Endothelial cell of umbilical vein (primary cell): ENCODE data around the gene POLR1H. TPM values are rescaled to one million over a fixed set of nuclear protein-coding genes. Genes with fewer than 3 reads are reported as not detected.

Experiments used
- BruUV-seq: library from RNA; stranded (reverse); fragments of 400-500 nt; replicated peaks from 2 replicates; lab custom pipeline; 2021; lab: Mats Ljungman, UMichigan
- CTCF ChIA-PET: fragments of 300-600, 350-600 bp; sonication (Branson Sonifier 250); formaldehyde crosslinking; loops from one replicate; lab custom pipeline; 2021; ENCODE audit warnings: antibody characterized with exemption, inconsistent platforms; lab: Charles Lee
- POLR2A ChIA-PET: fragments of 300-600, 350-600 bp; sonication (Branson Sonifier 250); formaldehyde crosslinking; loops from one replicate; lab custom pipeline; 2021; ENCODE audit warnings: antibody characterized with exemption, inconsistent platforms; lab: Charles Lee
- DNase-seq: peaks from one replicate; pipeline ENCODE4 v3.0.0-alpha.2; 2011; ENCODE audit warnings: low read depth, low spot score
- FAIRE-seq: peaks from 2 replicates; lab custom pipeline; 2011; peaks lifted over from hg19 to GRCh38; lab: Jason Lieb, UNC
- H2AFZ ChIP-seq: 2 replicates; pipeline ENCODE4 v1.6.0; 2012; ENCODE audit warnings: low read depth, low read length, control low read depth, inconsistent platforms
- H3K27ac ChIP-seq: 2 replicates; pipeline ENCODE4 v1.5.1; 2011; ENCODE audit warnings: low read depth, mild to moderate bottlenecking, control low read depth, low read length, moderate library complexity; ENCODE audit not compliant: insufficient read depth
- H3K27me3 ChIP-seq, 2 experiments: 2 replicates each; pipeline versions ENCODE4 v1.6.0 to v1.6.1; 2011; ENCODE audit warnings: low read length in 2 of 2, mixed read lengths in 1 of 2; ENCODE audit not compliant: control insufficient read depth in 2 of 2, insufficient read depth in 2 of 2
- H3K36me3 ChIP-seq, 2 experiments: 2 replicates in 1 of 2; 3 replicates in 1 of 2; pipeline ENCODE4 v1.5.1; 2011; ENCODE audit warnings: low read length in 2 of 2, mild to moderate bottlenecking in 1 of 2, moderate library complexity in 1 of 2; ENCODE audit not compliant: control insufficient read depth in 2 of 2, insufficient read depth in 2 of 2; ENCODE audit errors: extremely low read depth in 1 of 2
- H3K4me1 ChIP-seq: 3 replicates; pipeline ENCODE4 v1.5.1; 2011; ENCODE audit warnings: mild to moderate bottlenecking, low read length; ENCODE audit not compliant: control insufficient read depth, insufficient read depth; ENCODE audit errors: extremely low read depth
- H3K4me2 ChIP-seq: 2 replicates; pipeline ENCODE4 v1.6.1; 2011; ENCODE audit warnings: low read length, control low read depth, mixed read lengths; ENCODE audit not compliant: insufficient read depth
- H3K4me3 ChIP-seq, 3 experiments: fragments of 200-600 bp in 1 of 3; sonication (generic), shearing (Covaris generic) in 1 of 3; replicated peaks in 1 of 3; 2 replicates each; pipeline ENCODE4 v1.5.1; 2011 to 2016; ENCODE audit warnings: control low read depth in 3 of 3, low read length in 3 of 3, mild to moderate bottlenecking in 2 of 3, inconsistent platforms in 1 of 3, low read depth in 1 of 3, moderate library complexity in 1 of 3; ENCODE audit not compliant: insufficient read depth in 1 of 3
- H3K79me2 ChIP-seq: 2 replicates; pipeline ENCODE4 v1.6.0; 2012; ENCODE audit warnings: low read length, inconsistent platforms; ENCODE audit not compliant: control insufficient read depth, insufficient read depth
- H3K9ac ChIP-seq: replicated peaks from 2 replicates; pipeline ENCODE3; 2011; ENCODE audit warnings: low read length, control low read depth; ENCODE audit not compliant: insufficient read depth; ENCODE audit errors: extremely low read depth
- H3K9me1 ChIP-seq: replicated peaks from 3 replicates; pipeline ENCODE4 v1.6.0; 2011; ENCODE audit warnings: mild to moderate bottlenecking, low read length; ENCODE audit not compliant: control insufficient read depth, insufficient read depth; ENCODE audit errors: extremely low read depth
- H3K9me3 ChIP-seq: replicated peaks from 2 replicates; pipeline ENCODE4 v1.5.1; 2012; ENCODE audit warnings: low read length, inconsistent platforms; ENCODE audit not compliant: control insufficient read depth, insufficient read depth
- H4K20me1 ChIP-seq: replicated peaks from 2 replicates; pipeline ENCODE3; 2011; ENCODE audit warnings: mild to moderate bottlenecking, low read length; ENCODE audit not compliant: control insufficient read depth, insufficient read depth; ENCODE audit errors: extremely low read depth
- CTCF ChIP-seq, 2 donors: IDR thresholded peaks; 1 replicate in 1 of 2; 2 replicates in 1 of 2; pipeline ENCODE4 v1.5.1; 2011; ENCODE audit warnings: low read length in 2 of 2, mild to moderate bottlenecking in 2 of 2, moderate library complexity in 2 of 2, control low read depth in 1 of 2, inconsistent platforms in 1 of 2, low read depth in 1 of 2; ENCODE audit not compliant: insufficient read depth in 1 of 2; ENCODE audit errors: extremely low read depth in 1 of 2
- EZH2 ChIP-seq: IDR thresholded peaks from 2 replicates; pipeline ENCODE4 v1.6.1; 2012; ENCODE audit warnings: borderline replicate concordance, low read depth, mild to moderate bottlenecking, moderate library complexity, low read length, inconsistent platforms; ENCODE audit not compliant: severe bottlenecking
- FOS ChIP-seq: IDR thresholded peaks from 2 replicates; pipeline ENCODE4 v1.6.1; 2011; ENCODE audit warnings: mild to moderate bottlenecking, low read length, moderate library complexity, borderline replicate concordance; ENCODE audit not compliant: insufficient read depth
- GATA2 ChIP-seq: IDR thresholded peaks from 2 replicates; pipeline ENCODE4 v1.7.0; 2011; ENCODE audit warnings: low read depth, mild to moderate bottlenecking, moderate library complexity, mixed read lengths, low read length; ENCODE audit not compliant: insufficient read length, insufficient read depth
- JUN ChIP-seq: IDR thresholded peaks from 2 replicates; pipeline ENCODE4 v1.6.1; 2011; ENCODE audit warnings: borderline replicate concordance, low read depth; ENCODE audit not compliant: insufficient read length, insufficient read depth
- MAX ChIP-seq: IDR thresholded peaks from 2 replicates; pipeline ENCODE4 v1.6.1; 2011; ENCODE audit not compliant: insufficient read depth, insufficient read length
- MYC ChIP-seq: IDR thresholded peaks from one replicate; pipeline ENCODE4 v1.6.1; 2011; ENCODE audit warnings: mild to moderate bottlenecking, low read depth, low read length
- POLR2A ChIP-seq: IDR thresholded peaks from 2 replicates; pipeline ENCODE4 v1.6.1; 2012; ENCODE audit warnings: low read depth, mild to moderate bottlenecking, control low read depth, low read length
- POLR2AphosphoS5 ChIP-seq: IDR thresholded peaks from 2 replicates; pipeline ENCODE4 v1.6.1; 2012; ENCODE audit warnings: low read depth, mild to moderate bottlenecking, control low read depth, low read length, moderate library complexity; ENCODE audit not compliant: insufficient read depth
- dilution Hi-C: fragments of 300-500 bp; cut with MboI; formaldehyde crosslinking; loops from one replicate; pipeline ENCODE4 v1.15.0; 2019; ENCODE audit warnings: low sequenced_read_pairs; ENCODE audit not compliant: extremely low pct_ligation_motif_present
- intact Hi-C: fragments of 100-400 bp; cut with micrococcal nuclease; formaldehyde crosslinking; loops from one replicate; pipeline ENCODE4 v1.10.0; 2022
- polyA plus RNA-seq, 4 experiments: library from polyadenylated mRNA; depleted of rRNA in 3 of 4; stranded (reverse) in 3 of 4; unstranded in 1 of 4; fragments of >200 nt; gene quantifications; 2 replicates each; pipeline versions ENCODE4 v1.2.1 to v1.2.3, GENCODE V29; 2011 to 2012; ENCODE audit warnings: missing spikeins in 1 of 4
- total RNA-seq: library from RNA; stranded (reverse); gene quantifications from 2 replicates; pipeline ENCODE4 v1.2.3, GENCODE V29; 2021

POLR1H gene
- total and polyA plus RNA-seq, 2 donors (not counting 3 experiments of a cell fraction or from before 2014, with no cell fraction given), result 32.5 to 65.3 TPM

- POLR2A ChIA-PET, result no interaction called here
- dilution Hi-C loops, result no loop called here
- no peak for FAIRE-seq
- TF ChIP-seq MYC (no peak), FOS (no peak), EZH2 (no peak), MAX (no peak), POLR2A (no peak), JUN (no peak), POLR2AphosphoS5 (no peak), CTCF (IDR thresholded peaks at IDR 0.05; ENCODE audit: extremely low read depth in 1 of 2, insufficient read depth in 1 of 2, low read depth in 1 of 2, low read length in 2 of 2) (no peak), GATA2 (no peak)
- H3K27ac ChIP-seq, result peak overlapping the region; percentile 91
- intact Hi-C loops, result loop anchor here (5.0 kb wide), 2 partner anchors 99 to 261 kb away; partner anchors contain the start of gene TRIM39
- peak overlapping the region; percentile 59 for H2AFZ ChIP-seq
- H3K36me3 ChIP-seq, result no peaks in the 10 kb centered on the region
- peak; percentile 4 for DNase-seq
- H3K9me3 ChIP-seq, result no peaks in the 10 kb centered on the region
- CTCF ChIA-PET, result interaction anchor here (1.7 to 2.3 kb wide), 2 partner anchors 36 to 37 kb away, joined by 11 to 13 read pairs; no protein-coding TSS in a partner anchor
- H3K9me1 ChIP-seq, result no peaks in the 10 kb centered on the region
- H3K79me2 ChIP-seq, result peaks cover 14% of the 10 kb centered on the region
- peak overlapping the region; percentile 64 for H3K4me2 ChIP-seq
- peaks cover 8 to 9% of the 10 kb centered on the region in 2 experiments for H3K27me3 ChIP-seq
- peak overlapping the region; percentile 5 to 75 (median 26) for H3K4me3 ChIP-seq
- H4K20me1 ChIP-seq, result no peaks in the 10 kb centered on the region
- peak overlapping the region; percentile 69 for H3K9ac ChIP-seq
- BruUV-seq, result no TSS peak
- peaks cover 22% of the 10 kb centered on the region for H3K4me1 ChIP-seq
Measured at GRCh38 chr6:30066082-30066481, 5.0 kb downstream of the POLR1H start.
